PC-3 (cell line): ENCODE results near the gene TMEM81. TPM values are rescaled to one million over a fixed set of nuclear protein-coding genes. Genes with fewer than 3 reads are reported as not detected.

Source experiments
- ATAC-seq: fragments of 200-7000 bp; cut with Tn5 transposase; 2 replicates; pipeline ENCODE4 v1.9.1; 2020; ENCODE audit warnings: mild to moderate bottlenecking, moderate library complexity
- BruUV-seq: library from RNA; stranded (reverse); fragments of 400-500 nt; replicated peaks from 2 replicates; lab custom pipeline; 2021; lab: Mats Ljungman, UMichigan
- CTCF ChIA-PET: fragments of 300-600 bp; sonication (Branson Sonifier 250); formaldehyde crosslinking; loops from one replicate; lab custom pipeline; 2022; ENCODE audit warnings: antibody characterized with exemption; lab: Charles Lee
- POLR2A ChIA-PET: fragments of 300-600 bp; sonication (Branson Sonifier 250); formaldehyde crosslinking; loops from one replicate; lab custom pipeline; 2022; ENCODE audit warnings: antibody characterized with exemption; ENCODE audit not compliant: unreplicated experiment; lab: Charles Lee
- DNase-seq: peaks from one replicate; pipeline ENCODE4 v3.0.0-alpha.2; 2015
- H2AFZ ChIP-seq: fragments of 300-600 bp; sonication (generic); 2 replicates; pipeline ENCODE4 v1.6.0; 2016; ENCODE audit warnings: antibody characterized with exemption, low read length
- H3F3A ChIP-seq: fragments of 300-600 bp; sonication (generic); one replicate; pipeline ENCODE4 v1.6.0; 2017; ENCODE audit warnings: antibody characterized with exemption, low read length, control low read depth, mild to moderate bottlenecking; ENCODE audit not compliant: unreplicated experiment
- H3K27ac ChIP-seq: fragments of 300-600 bp; sonication (generic); 2 replicates; pipeline ENCODE4 v1.5.1; 2016; ENCODE audit warnings: mild to moderate bottlenecking, low read length
- H3K27me3 ChIP-seq: fragments of 300-600 bp; sonication (generic); 2 replicates; pipeline ENCODE4 v1.6.1; 2016; ENCODE audit warnings: low read length, mixed read lengths
- H3K36me3 ChIP-seq: fragments of 300-600 bp; sonication (generic); 2 replicates; pipeline ENCODE4 v1.6.1; 2016; ENCODE audit warnings: low read depth, mixed run types, low read length, mixed read lengths
- H3K4me1 ChIP-seq: fragments of 300-600 bp; sonication (generic); 2 replicates; pipeline ENCODE4 v1.5.1; 2016; ENCODE audit warnings: low read length; ENCODE audit not compliant: insufficient read depth
- H3K4me2 ChIP-seq: fragments of 300-600 bp; sonication (generic); 2 replicates; pipeline ENCODE4 v1.6.0; 2016; ENCODE audit warnings: low read length
- H3K4me3 ChIP-seq: fragments of 300-600 bp; sonication (generic); 2 replicates; pipeline ENCODE4 v1.5.1; 2016; ENCODE audit warnings: mild to moderate bottlenecking, low read length, mixed read lengths
- H3K79me2 ChIP-seq: fragments of 300-600 bp; sonication (generic); 2 replicates; pipeline ENCODE4 v1.6.1; 2017; ENCODE audit warnings: low read length, mixed read lengths
- H3K9ac ChIP-seq: fragments of 300-600 bp; sonication (generic); 2 replicates; pipeline ENCODE4 v1.6.0; 2016; ENCODE audit warnings: mild to moderate bottlenecking, low read length
- H3K9me2 ChIP-seq: fragments of 300-600 bp; sonication (generic); replicated peaks from 2 replicates; pipeline ENCODE4 v1.6.1; 2016; ENCODE audit warnings: mixed run types, low read length, mixed read lengths
- H3K9me3 ChIP-seq: fragments of 300-600 bp; sonication (generic); 2 replicates; pipeline ENCODE4 v1.6.1; 2016; ENCODE audit warnings: low read length, mixed read lengths
- H4K20me1 ChIP-seq: fragments of 300-600 bp; sonication (generic); 2 replicates; pipeline ENCODE4 v1.6.1; 2016; ENCODE audit warnings: low read length, mixed read lengths
- CTCF ChIP-seq: fragments of 300-600 bp; sonication (generic); conservative IDR thresholded peaks from 2 replicates; pipeline ENCODE4 v1.5.1; 2017; ENCODE audit warnings: antibody characterized with exemption, low read depth, mild to moderate bottlenecking, low read length
- EZH2 ChIP-seq: fragments of 300-600 bp; sonication (generic); IDR thresholded peaks from one replicate; pipeline ENCODE4 v1.6.1; 2017; ENCODE audit warnings: antibody characterized with exemption, mild to moderate bottlenecking, low read length; ENCODE audit not compliant: unreplicated experiment
- EZH2phosphoT487 ChIP-seq: fragments of 300-600 bp; sonication (generic); IDR thresholded peaks from 2 replicates; pipeline ENCODE4 v1.6.1; 2018; ENCODE audit warnings: mild to moderate bottlenecking, antibody characterized with exemption, low read length, borderline replicate concordance
- intact Hi-C: fragments of 100-400 bp; cut with micrococcal nuclease; formaldehyde crosslinking; loops from 2 replicates; pipeline ENCODE4 v1.9.0; 2023
- total RNA-seq: library from RNA; depleted of rRNA; stranded (reverse); fragments of >200 nt; gene quantifications from 2 replicates; pipeline ENCODE4 v1.2.3, GENCODE V29; 2014

The TMEM81 gene
- total RNA-seq, 1 experiment from 2014 or later = 6.3 TPM

GRCh38 chr1:205091043-205091740 lies 6.9 kb upstream of the TMEM81 start:
- intact Hi-C loops = no loop called here
- Histone ChIP-seq H4K20me1 (no peaks in the 10 kb centered on the region), H3K4me3 (no peak overlapping the region), H3K27me3 (no peaks in the 10 kb centered on the region), H3K4me1 (no peaks in the 10 kb centered on the region), H3F3A (no peaks in the 10 kb centered on the region), H3K36me3 (peaks cover 68% of the 10 kb centered on the region), H3K79me2 (no peaks in the 10 kb centered on the region), H3K9me3 (no peaks in the 10 kb centered on the region), H3K9me2 (no peaks in the 10 kb centered on the region), H3K27ac (no peak overlapping the region), H3K9ac (no peak overlapping the region), H3K4me2 (no peak overlapping the region), H2AFZ (no peak overlapping the region)
- POLR2A ChIA-PET = no interaction called here
- DNase-seq = no peak
- CTCF ChIA-PET = interaction anchor here (1.8 kb wide), 1 partner anchor 30 kb away, joined by 4 read pairs; no protein-coding TSS in a partner anchor
- TF ChIP-seq CTCF (no peak), EZH2 (no peak), EZH2phosphoT487 (no peak)
- no peak; the same call in 1 of the 2 replicates for ATAC-seq
- BruUV-seq = no TSS peak

- no peak overlapping the region for H2AFZ ChIP-seq
- intact Hi-C loops = no loop called here
- TF ChIP-seq CTCF (no peak), EZH2 (no peak), EZH2phosphoT487 (no peak)
- H3K9me3 ChIP-seq = no peaks in the 10 kb centered on the region
- H3K4me3 ChIP-seq = no peak overlapping the region
- H3K36me3 ChIP-seq = peaks cover 75% of the 10 kb centered on the region
- no peaks in the 10 kb centered on the region for H3K9me2 ChIP-seq
- no peak overlapping the region for H3K27ac ChIP-seq
- no peak overlapping the region for H3K9ac ChIP-seq
- H3K27me3 ChIP-seq = no peaks in the 10 kb centered on the region
- no peaks in the 10 kb centered on the region for H3K79me2 ChIP-seq
- H4K20me1 ChIP-seq = no peaks in the 10 kb centered on the region
- H3K4me2 ChIP-seq = no peak overlapping the region
- BruUV-seq = no TSS peak
- no peak for DNase-seq
- ChIA-PET POLR2A (no interaction called here), CTCF (no interaction called here)
- H3F3A ChIP-seq = no peaks in the 10 kb centered on the region
- H3K4me1 ChIP-seq = no peaks in the 10 kb centered on the region
- no peak for ATAC-seq
Measured at GRCh38 chr1:205088341-205088740, 4.1 kb upstream of the TMEM81 start.

- Histone ChIP-seq H2AFZ (no peak overlapping the region), H3K4me3 (no peak overlapping the region), H3F3A (no peaks in the 10 kb centered on the region), H3K27me3 (no peaks in the 10 kb centered on the region), H3K27ac (no peak overlapping the region), H3K9me2 (no peaks in the 10 kb centered on the region), H4K20me1 (no peaks in the 10 kb centered on the region), H3K4me1 (no peaks in the 10 kb centered on the region), H3K9ac (no peak overlapping the region), H3K4me2 (no peak overlapping the region), H3K79me2 (no peaks in the 10 kb centered on the region), H3K36me3 (peaks cover 33% of the 10 kb centered on the region), H3K9me3 (no peaks in the 10 kb centered on the region)
- ATAC-seq = no peak
- DNase-seq = no peak
- CTCF ChIA-PET = no interaction called here
- TF ChIP-seq EZH2 = no peak
- POLR2A ChIA-PET = no interaction called here
- intact Hi-C loops = no loop called here
- BruUV-seq = no TSS peak
Measured at GRCh38 chr1:205082431-205082830, 1.8 kb downstream of the TMEM81 start.
